Testis (tissue), 2 donors: ENCODE results near the gene CCDC194.

ENCODE experiments used
- POLR2A ChIP-seq: fragments of 450-650 bp; IDR thresholded peaks from one replicate; pipeline ENCODE4 v1.6.1; 2017; ENCODE audit warnings: antibody characterized with exemption, mild to moderate bottlenecking, moderate library complexity
- TF ChIP-seq, protein P1 (sequence below), 3 experiments: fragments of 450-650 bp in 2 of 3; fragments of 200-600 bp in 1 of 3; sonication (generic) in 1 of 3; IDR thresholded peaks; one replicate each; pipeline ENCODE4 v1.5.1; 2016 to 2019; ENCODE audit warnings: antibody characterized with exemption in 3 of 3, mild to moderate bottlenecking in 2 of 3, moderate library complexity in 1 of 3

DNA sequence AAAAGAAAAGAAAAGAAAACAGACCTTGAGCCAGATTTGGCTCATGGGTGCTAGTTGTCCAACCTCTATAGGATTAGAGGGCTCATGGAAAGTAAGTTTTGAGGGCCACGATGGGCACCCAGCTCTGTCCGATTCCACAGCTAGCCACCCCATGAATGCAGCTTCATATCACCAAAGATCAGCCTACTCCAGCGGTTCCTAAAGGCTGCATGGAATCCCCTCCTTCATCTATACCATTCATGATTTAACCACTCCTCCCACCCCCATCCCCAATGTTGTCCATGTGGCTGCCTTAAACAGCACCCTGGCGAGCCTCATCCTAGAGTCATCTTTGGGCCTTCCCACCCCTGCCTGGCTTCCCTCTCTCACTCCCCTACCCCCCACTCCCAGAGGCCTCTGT, 27.9 kb upstream of the CCDC194 start:
- TF ChIP-seq POLR2A: no peak
- TF ChIP-seq, protein P1, sequence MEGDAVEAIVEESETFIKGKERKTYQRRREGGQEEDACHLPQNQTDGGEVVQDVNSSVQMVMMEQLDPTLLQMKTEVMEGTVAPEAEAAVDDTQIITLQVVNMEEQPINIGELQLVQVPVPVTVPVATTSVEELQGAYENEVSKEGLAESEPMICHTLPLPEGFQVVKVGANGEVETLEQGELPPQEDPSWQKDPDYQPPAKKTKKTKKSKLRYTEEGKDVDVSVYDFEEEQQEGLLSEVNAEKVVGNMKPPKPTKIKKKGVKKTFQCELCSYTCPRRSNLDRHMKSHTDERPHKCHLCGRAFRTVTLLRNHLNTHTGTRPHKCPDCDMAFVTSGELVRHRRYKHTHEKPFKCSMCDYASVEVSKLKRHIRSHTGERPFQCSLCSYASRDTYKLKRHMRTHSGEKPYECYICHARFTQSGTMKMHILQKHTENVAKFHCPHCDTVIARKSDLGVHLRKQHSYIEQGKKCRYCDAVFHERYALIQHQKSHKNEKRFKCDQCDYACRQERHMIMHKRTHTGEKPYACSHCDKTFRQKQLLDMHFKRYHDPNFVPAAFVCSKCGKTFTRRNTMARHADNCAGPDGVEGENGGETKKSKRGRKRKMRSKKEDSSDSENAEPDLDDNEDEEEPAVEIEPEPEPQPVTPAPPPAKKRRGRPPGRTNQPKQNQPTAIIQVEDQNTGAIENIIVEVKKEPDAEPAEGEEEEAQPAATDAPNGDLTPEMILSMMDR (IDR thresholded peaks at IDR 0.05): no peak
